IMR-90 (cell line): Measurements from ENCODE around the gene NUDT1. TPM values are rescaled to one million over a fixed set of nuclear protein-coding genes. Genes with fewer than 3 reads are reported as not detected.
A peak's percentile ranks its signal among the peaks of the same experiment; 100 is the strongest.

Experiments used
- ATAC-seq: fragments of 200-7000 bp; cut with Tn5 transposase; 2 replicates; pipeline ENCODE4 v1.9.1; 2020; ENCODE audit warnings: low read depth, mild to moderate bottlenecking, moderate library complexity
- BruUV-seq: library from RNA; stranded (reverse); fragments of 400-500 nt; replicated peaks from 2 replicates; lab custom pipeline; 2021; lab: Mats Ljungman, UMichigan
- CTCF ChIA-PET: fragments of 300-600 bp; formaldehyde crosslinking; extraction: SDS; loops from one replicate; lab custom pipeline; 2021; ENCODE audit warnings: antibody characterized with exemption; lab: Yijun Ruan, JAX
- POLR2A ChIA-PET: fragments of 300-600 bp; sonication (Branson Sonifier 250); formaldehyde crosslinking; loops from one replicate; lab custom pipeline; 2022; ENCODE audit warnings: antibody characterized with exemption; ENCODE audit not compliant: unreplicated experiment; lab: Charles Lee
- DNase-seq: peaks from one replicate; pipeline ENCODE4 v3.0.0; 2013
- H2AFZ ChIP-seq: replicated peaks from 2 replicates; pipeline ENCODE3; 2013; ENCODE audit warnings: low read length, mild to moderate bottlenecking; ENCODE audit not compliant: poor library complexity
- H2AK5ac ChIP-seq: 2 replicates; pipeline ENCODE4 v1.6.1; 2013; ENCODE audit warnings: low read depth, low read length, inconsistent platforms
- H2AK9ac ChIP-seq: replicated peaks from 2 replicates; pipeline ENCODE3; 2013; ENCODE audit warnings: mild to moderate bottlenecking, low read depth, low read length, moderate library complexity; ENCODE audit not compliant: poor library complexity
- H2BK120ac ChIP-seq: 2 replicates; pipeline ENCODE4 v1.6.1; 2013; ENCODE audit warnings: low read depth, low read length, inconsistent platforms
- H2BK15ac ChIP-seq: 3 replicates; pipeline ENCODE4 v1.6.1; 2013; ENCODE audit warnings: low read depth, low read length, inconsistent platforms
- H2BK20ac ChIP-seq: 2 replicates; pipeline ENCODE4 v1.6.1; 2013; ENCODE audit warnings: low read depth, mild to moderate bottlenecking, inconsistent platforms, low read length, moderate library complexity
- H2BK5ac ChIP-seq: 2 replicates; pipeline ENCODE4 v1.6.1; 2013; ENCODE audit warnings: mild to moderate bottlenecking, low read depth, low read length, inconsistent platforms; ENCODE audit not compliant: poor library complexity, severe bottlenecking
- H3K14ac ChIP-seq: replicated peaks from 2 replicates; pipeline ENCODE4 v1.6.1; 2013; ENCODE audit warnings: low read depth, low read length, inconsistent platforms
- H3K18ac ChIP-seq: 2 replicates; pipeline ENCODE4 v1.6.1; 2013; ENCODE audit warnings: low read depth, low read length, control low read depth
- H3K23ac ChIP-seq: 2 replicates; pipeline ENCODE4 v1.6.1; 2013; ENCODE audit warnings: low read depth, low read length, inconsistent platforms
- H3K27ac ChIP-seq: 2 replicates; pipeline ENCODE4 v1.5.1; 2013; ENCODE audit warnings: mild to moderate bottlenecking, control low read depth, low read length; ENCODE audit not compliant: insufficient read depth
- H3K27me3 ChIP-seq: 2 replicates; pipeline ENCODE4 v1.6.1; 2013; ENCODE audit warnings: low read length; ENCODE audit not compliant: control insufficient read depth, insufficient read depth
- H3K36me3 ChIP-seq: 2 replicates; pipeline ENCODE4 v1.6.1; 2013; ENCODE audit warnings: low read length, mixed read lengths; ENCODE audit not compliant: control insufficient read depth, insufficient read depth
- H3K4ac ChIP-seq: 2 replicates; pipeline ENCODE4 v1.6.1; 2013; ENCODE audit warnings: low read depth, low read length, inconsistent platforms
- H3K4me1 ChIP-seq: 2 replicates; pipeline ENCODE4 v1.6.1; 2013; ENCODE audit warnings: low read length, mixed read lengths; ENCODE audit not compliant: control insufficient read depth, insufficient read depth
- H3K4me2 ChIP-seq: 2 replicates; pipeline ENCODE4 v1.6.1; 2013; ENCODE audit warnings: low read depth, mild to moderate bottlenecking, control low read depth, low read length, moderate library complexity
- H3K4me3 ChIP-seq: 2 replicates; pipeline ENCODE4 v1.5.1; 2013; ENCODE audit warnings: low read depth, mild to moderate bottlenecking, control low read depth, low read length, moderate library complexity; ENCODE audit not compliant: insufficient read depth
- H3K56ac ChIP-seq: 2 replicates; pipeline ENCODE4 v1.6.1; 2013; ENCODE audit warnings: low read length, inconsistent platforms; ENCODE audit not compliant: insufficient read depth; ENCODE audit errors: extremely low read depth
- H3K79me1 ChIP-seq, 2 experiments: 2 replicates each; pipeline ENCODE4 v1.6.1; 2013; ENCODE audit warnings: low read length in 2 of 2, inconsistent platforms in 1 of 2, low read depth in 1 of 2
- H3K9ac ChIP-seq: 2 replicates; pipeline ENCODE4 v1.6.1; 2013; ENCODE audit warnings: low read depth, low read length, control low read depth
- H3K9me1 ChIP-seq: 2 replicates; pipeline ENCODE4 v1.6.1; 2013; ENCODE audit warnings: low read length, inconsistent platforms; ENCODE audit not compliant: insufficient read depth
- H3K9me3 ChIP-seq: 2 replicates; pipeline ENCODE4 v1.6.1; 2013; ENCODE audit warnings: low read length; ENCODE audit not compliant: control insufficient read depth, insufficient read depth
- H4K20me1 ChIP-seq: 2 replicates; pipeline ENCODE4 v1.6.1; 2013; ENCODE audit warnings: low read length, inconsistent platforms; ENCODE audit not compliant: insufficient read depth
- H4K5ac ChIP-seq: 2 replicates; pipeline ENCODE4 v1.6.1; 2013; ENCODE audit warnings: mild to moderate bottlenecking, low read depth, low read length, control low read depth
- H4K8ac ChIP-seq, 2 experiments: 2 replicates each; pipeline ENCODE4 v1.6.1; 2013; ENCODE audit warnings: low read depth in 2 of 2, low read length in 2 of 2, control low read depth in 1 of 2, inconsistent platforms in 1 of 2
- H4K91ac ChIP-seq: 2 replicates; pipeline ENCODE4 v1.6.1; 2013; ENCODE audit warnings: low read depth, low read length, inconsistent platforms; ENCODE audit not compliant: insufficient read depth
- CTCF ChIP-seq: conservative IDR thresholded peaks from 2 replicates; pipeline ENCODE4 v1.5.1; 2012; ENCODE audit warnings: mild to moderate bottlenecking, low read depth, low read length, improper control_type of control experiment
- FOS ChIP-seq: fragments of 150-350 bp; IDR thresholded peaks from 2 replicates; pipeline ENCODE4 v1.6.1; 2016; ENCODE audit warnings: low read depth, low read length
- MAFK ChIP-seq: IDR thresholded peaks from 2 replicates; pipeline ENCODE4 v1.6.1; 2012; ENCODE audit warnings: low read depth, low read length, improper control_type of control experiment
- whole genome bisulfite sequencing, 2 experiments: methylation state at CpG; one replicate each; pipeline versions ENCODE4 v1.1.5 to v1.1.7; 2013; ENCODE audit warnings: missing lambda C conversion rate in 2 of 2; ENCODE audit not compliant: insufficient read length in 1 of 2; ENCODE audit errors: extremely low coverage in 2 of 2; 5-methylcytosine and 5-hydroxymethylcytosine counted together
- dilution Hi-C: fragments of 300-500 bp; cut with HindIII; formaldehyde crosslinking; loops from one replicate; pipeline ENCODE4 v1.14.3; 2018; ENCODE audit warnings: low sequenced_read_pairs; ENCODE audit not compliant: unreplicated experiment
- in situ Hi-C: fragments of 300-500 bp; cut with MboI; formaldehyde crosslinking; loops from 3 replicates; pipeline ENCODE4 v1.14.3; 2019; ENCODE audit warnings: low sequenced_read_pairs, inconsistent platforms, mixed read lengths
- intact Hi-C: fragments of 100-400 bp; cut with micrococcal nuclease; formaldehyde crosslinking; loops from 2 replicates; pipeline ENCODE4 v1.10.0; 2022
- polyA plus RNA-seq, 3 experiments: library from polyadenylated mRNA; depleted of rRNA; stranded (reverse); fragments of >200 nt; gene quantifications; 2 replicates each; pipeline ENCODE4 v1.2.3, GENCODE V29; 2012; ENCODE audit warnings: low replicate concordance in 1 of 3
- total RNA-seq: library from RNA; depleted of rRNA; stranded (reverse); fragments of >200 nt; gene quantifications from 2 replicates; pipeline ENCODE4 v1.2.3, GENCODE V29; 2012
- TF ChIP-seq, protein P1 (sequence below): fragments of 150-350 bp; IDR thresholded peaks from 2 replicates; pipeline ENCODE4 v1.6.1; 2016; ENCODE audit warnings: low read depth, mild to moderate bottlenecking, low read length, moderate library complexity, borderline replicate concordance

The NUDT1 gene
- total and polyA plus RNA-seq, 2 of the 4 experiments (the other 2 are of a cell fraction), result 33.4 to 49.1 TPM

- CTCF ChIA-PET, result interaction anchor here (0.6 kb wide), 1 partner anchor 14 kb away, joined by 3 read pairs; no protein-coding TSS in a partner anchor
- Histone ChIP-seq H2BK15ac (no peak overlapping the region), H2BK5ac (no peak overlapping the region), H3K27ac (no peak overlapping the region), H3K4ac (no peak overlapping the region), H2AK5ac (no peak overlapping the region), H3K4me2 (no peak overlapping the region), H3K79me1 (peaks cover 0 to 4% of the 10 kb centered on the region in 2 experiments; a peak in 1 of 4 replicates), H4K91ac (no peak overlapping the region), H3K18ac (no peak overlapping the region), H4K5ac (no peak overlapping the region), H3K27me3 (no peaks in the 10 kb centered on the region), H3K14ac (no peak overlapping the region), H3K56ac (no peak overlapping the region), H3K4me1 (no peaks in the 10 kb centered on the region; the same call in 1 of the 2 replicates), H3K9me3 (no peaks in the 10 kb centered on the region), H2BK20ac (no peak overlapping the region), H3K9me1 (no peaks in the 10 kb centered on the region), H3K9ac (no peak overlapping the region), H3K4me3 (no peak overlapping the region), H2BK120ac (no peak overlapping the region), H2AK9ac (no peak overlapping the region), H2AFZ (no peak overlapping the region), H4K8ac (no peak overlapping the region), H4K20me1 (0 out of 2 replicates have a peak, but pooled peaks cover 7% of the 10 kb centered on the region), H3K36me3 (peaks cover 27% of the 10 kb centered on the region), H3K23ac (no peak overlapping the region)
- DNase-seq, result peak; percentile 25
- TF ChIP-seq MAFK (no peak), FOS (no peak), CTCF (no peak)
- TF ChIP-seq, protein P1, sequence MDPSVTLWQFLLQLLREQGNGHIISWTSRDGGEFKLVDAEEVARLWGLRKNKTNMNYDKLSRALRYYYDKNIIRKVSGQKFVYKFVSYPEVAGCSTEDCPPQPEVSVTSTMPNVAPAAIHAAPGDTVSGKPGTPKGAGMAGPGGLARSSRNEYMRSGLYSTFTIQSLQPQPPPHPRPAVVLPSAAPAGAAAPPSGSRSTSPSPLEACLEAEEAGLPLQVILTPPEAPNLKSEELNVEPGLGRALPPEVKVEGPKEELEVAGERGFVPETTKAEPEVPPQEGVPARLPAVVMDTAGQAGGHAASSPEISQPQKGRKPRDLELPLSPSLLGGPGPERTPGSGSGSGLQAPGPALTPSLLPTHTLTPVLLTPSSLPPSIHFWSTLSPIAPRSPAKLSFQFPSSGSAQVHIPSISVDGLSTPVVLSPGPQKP, result no peak
- POLR2A ChIA-PET, result no interaction called here
- dilution Hi-C loops, result no loop called here
- 80% methylated on average over 1 of the region's 5 CpGs; no CpG with 5 or more reads in 1 of the 2 experiments for WGBS, 2 experiments
- intact Hi-C loops, result no loop called here
- no TSS peak for BruUV-seq
- no peak for ATAC-seq
- in situ Hi-C loops, result no loop called here
Observed at GRCh38 chr7:2260820-2261219, 18.8 kb downstream of the NUDT1 start.
